Panc1 (cell line): ENCODE measurements around the gene FAM43B. TPM values are rescaled to one million over a fixed set of nuclear protein-coding genes. Genes with fewer than 3 reads are reported as not detected.

Source experiments
- ATAC-seq: fragments of 200-7000 bp; cut with Tn5 transposase; 2 replicates; pipeline ENCODE4 v1.9.1; 2020; ENCODE audit warnings: mild to moderate bottlenecking, moderate library complexity
- BruUV-seq: library from RNA; stranded (reverse); fragments of 400-500 nt; replicated peaks from 2 replicates; lab custom pipeline; 2021; lab: Mats Ljungman, UMichigan
- CTCF ChIA-PET: fragments of 300-600 bp; sonication (Branson Sonifier 250); formaldehyde crosslinking; loops from one replicate; lab custom pipeline; 2022; ENCODE audit warnings: antibody characterized with exemption; lab: Charles Lee
- POLR2A ChIA-PET: fragments of 300-600 bp; sonication (Branson Sonifier 250); formaldehyde crosslinking; loops from one replicate; lab custom pipeline; 2022; ENCODE audit warnings: antibody characterized with exemption; lab: Charles Lee
- DNase-seq: peaks from one replicate; pipeline ENCODE4 v3.0.0-alpha.2; 2010; ENCODE audit warnings: low read depth, low spot score
- H3K27ac ChIP-seq: 2 replicates; pipeline ENCODE4 v1.5.1; 2011; ENCODE audit warnings: mild to moderate bottlenecking, low read length, inconsistent platforms
- H3K27me3 ChIP-seq: fragments of 200-500 bp; sonication (Bioruptor generic); 2 replicates; pipeline ENCODE4 v1.6.0; 2014; ENCODE audit warnings: low read length, inconsistent platforms; ENCODE audit not compliant: control insufficient read depth, insufficient read depth
- H3K36me3 ChIP-seq: fragments of 200-500 bp; sonication (Bioruptor generic); 2 replicates; pipeline ENCODE4 v1.5.1; 2014; ENCODE audit warnings: inconsistent platforms, mild to moderate bottlenecking, low read length, moderate library complexity; ENCODE audit not compliant: control insufficient read depth, insufficient read depth
- H3K4me1 ChIP-seq: 2 replicates; pipeline ENCODE4 v1.5.1; 2011; ENCODE audit warnings: inconsistent platforms, mild to moderate bottlenecking, low read length, moderate library complexity; ENCODE audit not compliant: control insufficient read depth, insufficient read depth
- H3K4me3 ChIP-seq, 2 experiments: 2 replicates each; pipeline ENCODE4 v1.5.1; 2011 to 2012; ENCODE audit warnings: low read depth in 2 of 2, low read length in 2 of 2, mild to moderate bottlenecking in 2 of 2, inconsistent platforms in 1 of 2, moderate library complexity in 1 of 2
- H3K9me3 ChIP-seq: fragments of 200-500 bp; sonication (Bioruptor generic); 2 replicates; pipeline ENCODE4 v1.5.1; 2014; ENCODE audit warnings: low read depth, mild to moderate bottlenecking, inconsistent platforms, low read length, moderate library complexity; ENCODE audit not compliant: control insufficient read depth, insufficient read depth
- POLR2AphosphoS5 ChIP-seq: IDR thresholded peaks from 2 replicates; pipeline ENCODE4 v1.6.1; 2012; ENCODE audit warnings: mild to moderate bottlenecking, low read depth, low read length, moderate library complexity
- REST ChIP-seq, 2 experiments: IDR thresholded peaks; 2 replicates each; pipeline ENCODE4 v1.6.1; 2011 to 2012; ENCODE audit warnings: low read depth in 2 of 2, control low read depth in 1 of 2, low read length in 1 of 2, mild to moderate bottlenecking in 1 of 2, moderate library complexity in 1 of 2; ENCODE audit not compliant: insufficient read depth in 1 of 2
- SIN3A ChIP-seq: IDR thresholded peaks from 2 replicates; pipeline ENCODE4 v1.6.1; 2012; ENCODE audit warnings: low read depth, mild to moderate bottlenecking, low read length, moderate library complexity, borderline replicate concordance; ENCODE audit not compliant: insufficient read depth
- TCF7L2 ChIP-seq: IDR thresholded peaks from 2 replicates; pipeline ENCODE4 v1.6.1; 2011; ENCODE audit warnings: mild to moderate bottlenecking, low read depth, low read length, inconsistent platforms
- in situ Hi-C: cut with HindIII; loops from 2 replicates; pipeline ENCODE4 v1.10.0; 2016; ENCODE audit warnings: low sequenced_read_pairs, low pct_unique_long_range_greater_than_20kb
- intact Hi-C: fragments of 100-400 bp; cut with micrococcal nuclease; formaldehyde crosslinking; loops from one replicate; pipeline ENCODE4 v1.10.0; 2022; ENCODE audit not compliant: unreplicated experiment
- total RNA-seq: library from RNA; stranded (reverse); gene quantifications from one replicate; pipeline ENCODE4 v1.2.1, GENCODE V29; 2021; ENCODE audit not compliant: unreplicated experiment
- TF ChIP-seq, protein P1 (sequence below): fragments of 450-650 bp; IDR thresholded peaks from 2 replicates; pipeline ENCODE4 v1.5.1; 2017; ENCODE audit warnings: mild to moderate bottlenecking

The FAM43B gene
- total RNA-seq, 1 experiment from 2014 or later = 3.0 TPM

GRCh38 chr1:20530901-20531300 lies 21.5 kb upstream of the FAM43B start:
- H3K27ac ChIP-seq = no peak overlapping the region
- H3K36me3 ChIP-seq = no peaks in the 10 kb centered on the region
- POLR2A ChIA-PET = no interaction called here
- DNase-seq (no peak), ATAC-seq (no peak)
- H3K4me3 ChIP-seq = no peak overlapping the region
- intact Hi-C loops = no loop called here
- BruUV-seq = no TSS peak
- in situ Hi-C loops = no loop called here
- CTCF ChIA-PET = no interaction called here
- peaks cover 15% of the 10 kb centered on the region; the same call in 1 of the 2 replicates for H3K27me3 ChIP-seq
- no peaks in the 10 kb centered on the region for H3K9me3 ChIP-seq
- TF ChIP-seq SIN3A (no peak), REST (IDR thresholded peaks at IDR 0.05; ENCODE audit: insufficient read depth in 1 of 2, low read depth in 2 of 2, low read length in 1 of 2) (no peak), TCF7L2 (no peak), POLR2AphosphoS5 (no peak)
- TF ChIP-seq, protein P1, sequence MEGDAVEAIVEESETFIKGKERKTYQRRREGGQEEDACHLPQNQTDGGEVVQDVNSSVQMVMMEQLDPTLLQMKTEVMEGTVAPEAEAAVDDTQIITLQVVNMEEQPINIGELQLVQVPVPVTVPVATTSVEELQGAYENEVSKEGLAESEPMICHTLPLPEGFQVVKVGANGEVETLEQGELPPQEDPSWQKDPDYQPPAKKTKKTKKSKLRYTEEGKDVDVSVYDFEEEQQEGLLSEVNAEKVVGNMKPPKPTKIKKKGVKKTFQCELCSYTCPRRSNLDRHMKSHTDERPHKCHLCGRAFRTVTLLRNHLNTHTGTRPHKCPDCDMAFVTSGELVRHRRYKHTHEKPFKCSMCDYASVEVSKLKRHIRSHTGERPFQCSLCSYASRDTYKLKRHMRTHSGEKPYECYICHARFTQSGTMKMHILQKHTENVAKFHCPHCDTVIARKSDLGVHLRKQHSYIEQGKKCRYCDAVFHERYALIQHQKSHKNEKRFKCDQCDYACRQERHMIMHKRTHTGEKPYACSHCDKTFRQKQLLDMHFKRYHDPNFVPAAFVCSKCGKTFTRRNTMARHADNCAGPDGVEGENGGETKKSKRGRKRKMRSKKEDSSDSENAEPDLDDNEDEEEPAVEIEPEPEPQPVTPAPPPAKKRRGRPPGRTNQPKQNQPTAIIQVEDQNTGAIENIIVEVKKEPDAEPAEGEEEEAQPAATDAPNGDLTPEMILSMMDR = no peak
- no peaks in the 10 kb centered on the region for H3K4me1 ChIP-seq

GRCh38 chr1:20533635-20534034 lies 18.7 kb upstream of the FAM43B start:
- DNase-seq (no peak), ATAC-seq (no peak)
- no TSS peak for BruUV-seq
- no peaks in the 10 kb centered on the region for H3K4me1 ChIP-seq
- H3K4me3 ChIP-seq = no peak overlapping the region
- intact Hi-C loops (no loop called here), in situ Hi-C loops (no loop called here)
- H3K27ac ChIP-seq = no peak overlapping the region
- H3K27me3 ChIP-seq = peaks cover 15% of the 10 kb centered on the region; the same call in 1 of the 2 replicates
- ChIA-PET POLR2A (no interaction called here), CTCF (interaction anchor here (0.6 kb wide), 1 partner anchor 19 kb away, joined by 4 read pairs; no protein-coding TSS in a partner anchor)
- no peak for TF ChIP-seq SIN3A
- no peak for TF ChIP-seq REST (IDR thresholded peaks at IDR 0.05; ENCODE audit: insufficient read depth in 1 of 2, low read depth in 2 of 2, low read length in 1 of 2)
- TF ChIP-seq TCF7L2 = no peak
- TF ChIP-seq, protein P1 = no peak
- no peak for TF ChIP-seq POLR2AphosphoS5
- no peaks in the 10 kb centered on the region for H3K9me3 ChIP-seq
- no peaks in the 10 kb centered on the region for H3K36me3 ChIP-seq
